ENCODE measurements around the gene MAPK8IP2. TPM values are rescaled to one million over a fixed set of nuclear protein-coding genes. Genes with fewer than 3 reads are reported as not detected.

Gene MAPK8IP2
- total RNA-seq, 1 donor from 2014 or later, result not detected

DNA sequence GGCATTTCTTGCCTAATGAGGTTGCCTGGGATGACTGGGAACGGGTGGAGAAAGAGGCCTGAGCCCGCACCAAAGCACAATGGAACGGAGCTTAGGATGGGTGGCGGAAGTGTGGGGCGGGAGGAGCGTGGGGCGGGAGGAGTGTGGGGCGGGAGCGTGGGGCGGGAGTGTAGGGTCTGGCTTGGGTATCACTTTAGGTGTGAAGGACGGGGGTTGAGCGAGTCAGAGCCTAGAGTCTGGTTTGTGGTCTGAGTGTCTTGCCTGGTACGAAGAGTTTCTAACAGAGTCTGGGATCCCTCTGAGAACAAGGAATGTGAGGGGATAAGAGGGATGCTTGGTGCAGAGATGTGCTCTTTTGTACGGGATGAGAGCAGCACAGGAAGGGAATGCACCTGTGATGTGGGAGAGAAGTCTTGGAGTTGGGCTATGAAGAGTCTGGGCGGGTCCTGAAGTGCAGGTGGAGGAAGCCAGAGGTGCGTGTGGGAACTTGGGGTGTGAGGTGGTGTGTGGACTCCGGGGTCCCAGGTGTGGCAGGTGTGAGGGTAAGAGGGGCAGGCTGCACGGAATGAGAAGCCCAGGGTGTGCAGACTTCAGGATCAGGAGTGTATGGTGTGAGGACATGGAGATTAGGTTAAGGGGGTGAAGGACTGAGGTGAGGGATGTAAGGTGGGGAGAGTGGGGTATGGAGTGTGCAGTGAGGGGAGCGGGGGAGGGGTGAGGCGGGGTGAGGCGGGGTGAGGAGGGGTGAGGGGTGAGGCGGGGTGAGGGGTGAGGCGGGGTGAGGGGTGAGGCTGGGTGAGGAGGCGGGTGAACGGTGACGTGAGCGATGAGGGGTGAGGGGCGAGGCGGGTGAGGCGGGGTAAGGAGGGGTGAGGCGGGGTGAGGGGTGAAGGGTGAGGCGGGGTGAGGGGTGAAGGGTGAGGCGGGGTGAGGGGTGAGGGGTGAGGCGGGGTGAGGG is 38.9 kb upstream of the MAPK8IP2 start:
- Histone ChIP-seq H3K4me3 (no peak overlapping the region), H3K9me3 (no peaks in the 10 kb centered on the region), H3K27ac (no peak overlapping the region), H3K27me3 (no peaks in the 10 kb centered on the region), H3K36me3 (no peaks in the 10 kb centered on the region), H3K4me1 (peaks cover 0 to 8% of the 10 kb centered on the region in 2 donors)
- TF ChIP-seq, protein P1, sequence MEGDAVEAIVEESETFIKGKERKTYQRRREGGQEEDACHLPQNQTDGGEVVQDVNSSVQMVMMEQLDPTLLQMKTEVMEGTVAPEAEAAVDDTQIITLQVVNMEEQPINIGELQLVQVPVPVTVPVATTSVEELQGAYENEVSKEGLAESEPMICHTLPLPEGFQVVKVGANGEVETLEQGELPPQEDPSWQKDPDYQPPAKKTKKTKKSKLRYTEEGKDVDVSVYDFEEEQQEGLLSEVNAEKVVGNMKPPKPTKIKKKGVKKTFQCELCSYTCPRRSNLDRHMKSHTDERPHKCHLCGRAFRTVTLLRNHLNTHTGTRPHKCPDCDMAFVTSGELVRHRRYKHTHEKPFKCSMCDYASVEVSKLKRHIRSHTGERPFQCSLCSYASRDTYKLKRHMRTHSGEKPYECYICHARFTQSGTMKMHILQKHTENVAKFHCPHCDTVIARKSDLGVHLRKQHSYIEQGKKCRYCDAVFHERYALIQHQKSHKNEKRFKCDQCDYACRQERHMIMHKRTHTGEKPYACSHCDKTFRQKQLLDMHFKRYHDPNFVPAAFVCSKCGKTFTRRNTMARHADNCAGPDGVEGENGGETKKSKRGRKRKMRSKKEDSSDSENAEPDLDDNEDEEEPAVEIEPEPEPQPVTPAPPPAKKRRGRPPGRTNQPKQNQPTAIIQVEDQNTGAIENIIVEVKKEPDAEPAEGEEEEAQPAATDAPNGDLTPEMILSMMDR (IDR thresholded peaks at IDR 0.05), result no peak
- DNase-seq (ENCODE audit: low spot score in 2 of 2), result no peak
- intact Hi-C loops (cut with DNase I), result loop anchor here (1.0 to 5.0 kb wide), 3 partner anchors 21 to 54 kb away; partner anchors contain the start of genes CHKB, LMF2 and NCAPH2

DNA sequence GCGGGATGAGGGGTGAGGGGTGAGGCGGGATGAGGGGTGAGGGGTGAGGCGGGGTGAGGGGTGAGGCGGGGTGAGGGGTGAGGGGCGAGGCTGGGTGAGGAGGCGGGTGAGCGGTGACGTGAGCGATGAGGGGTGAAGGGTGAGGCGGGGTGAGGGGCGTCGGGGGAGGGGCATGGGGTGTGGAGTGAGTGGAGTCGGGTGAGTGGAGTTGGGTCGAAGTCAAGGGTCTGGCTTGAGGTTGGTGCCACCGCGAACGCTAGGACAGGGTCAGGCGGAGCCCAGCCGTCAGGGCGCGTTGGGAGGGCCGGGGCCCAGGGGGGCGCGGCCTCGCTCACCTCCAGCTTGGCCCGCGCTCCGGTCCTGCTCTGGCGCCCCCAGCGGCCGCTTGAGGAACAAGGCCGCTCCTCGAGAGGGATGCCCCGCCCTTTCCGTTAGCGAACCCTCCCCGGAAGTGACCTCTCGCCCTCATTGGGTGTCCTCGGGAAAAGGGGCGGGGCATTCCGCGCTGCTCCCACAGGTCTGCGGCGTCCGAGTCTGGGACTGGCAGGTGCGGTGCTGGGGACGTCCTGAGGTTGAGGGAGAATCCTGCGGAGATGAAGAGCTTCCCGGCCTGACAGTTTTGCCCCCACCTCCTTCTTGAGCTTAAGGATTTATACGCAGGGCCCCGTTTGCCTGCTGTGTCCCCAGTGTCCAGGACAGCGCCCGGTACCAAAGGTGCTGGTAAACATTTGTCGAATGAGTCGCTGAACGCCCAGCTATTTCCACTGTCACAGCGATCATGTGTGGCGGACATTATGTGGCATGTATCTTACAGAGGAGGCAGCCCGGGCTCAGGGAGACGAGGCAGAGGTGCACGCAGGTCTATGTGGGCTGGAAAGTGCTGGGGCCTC is 37.8 kb upstream of the MAPK8IP2 start, which contains the start of gene SYCE3:
Gene SYCE3 (minus strand): TSS at position 397 of the 890 bp plus-strand sequence. CDS start 6,514 bp downstream, outside the sequence.
- H3K27me3 ChIP-seq, result no peaks in the 10 kb centered on the region
- H3K4me3 ChIP-seq, result peak within 1 kb of the TSS; percentile 66 to 70
- TF ChIP-seq, protein P1 (IDR thresholded peaks at IDR 0.05), result peak; percentile 91 to 99 (median 98)
- no peaks in the 10 kb centered on the region for H3K9me3 ChIP-seq
- peak; percentile 87 to 97 for DNase-seq (ENCODE audit: low spot score in 2 of 2)
- H3K36me3 ChIP-seq, result no peaks in the 10 kb centered on the region
- peaks cover 0 to 8% of the 10 kb centered on the region in 2 donors for H3K4me1 ChIP-seq
- intact Hi-C loops (cut with DNase I), result loop anchor here (1.0 to 5.0 kb wide), 3 partner anchors 20 to 55 kb away; partner anchors contain the start of genes CHKB, LMF2 and NCAPH2
- no peak within 1 kb of the TSS for H3K27ac ChIP-seq

DNA sequence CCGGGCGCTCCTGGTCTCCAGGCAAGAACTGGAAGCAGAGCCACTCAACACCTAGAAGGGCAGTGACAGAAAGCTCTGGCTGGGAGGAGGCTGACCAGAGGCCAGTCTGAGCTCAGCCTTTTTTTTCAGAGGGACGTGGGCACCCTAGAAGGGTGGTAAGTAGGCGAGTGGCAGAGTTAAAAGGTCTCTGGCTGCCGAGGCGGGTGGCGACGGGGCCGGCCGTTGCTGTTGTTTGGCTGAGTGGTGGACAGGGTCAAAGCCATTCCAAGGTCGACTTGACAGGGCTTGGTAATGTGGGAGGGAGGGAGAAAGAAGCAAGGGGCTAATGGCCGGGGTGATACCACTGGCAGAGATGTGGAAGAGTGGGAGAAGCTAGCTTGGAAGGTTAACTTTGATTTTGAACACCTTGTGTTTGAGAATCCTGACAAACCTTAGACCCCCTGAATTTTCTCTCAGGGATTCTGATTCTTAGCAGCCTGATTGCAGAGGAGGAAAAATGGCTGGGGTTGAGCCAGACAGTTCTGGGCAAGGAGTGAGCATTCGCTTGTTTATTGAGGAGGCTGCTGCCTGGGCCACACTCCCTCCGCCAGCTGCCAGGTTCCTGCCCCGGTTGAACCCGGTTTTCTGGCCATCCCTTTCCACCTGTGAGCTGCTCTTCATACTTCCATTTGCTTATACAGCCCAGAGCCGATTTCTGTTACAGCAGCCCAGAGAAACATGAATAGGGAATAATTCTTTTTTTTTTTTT is 37.0 kb upstream of the MAPK8IP2 start:
- TF ChIP-seq, protein P1 (IDR thresholded peaks at IDR 0.05), result no peak
- Histone ChIP-seq H3K9me3 (no peaks in the 10 kb centered on the region), H3K27me3 (no peaks in the 10 kb centered on the region), H3K4me1 (peaks cover 0 to 8% of the 10 kb centered on the region in 2 donors), H3K36me3 (no peaks in the 10 kb centered on the region), H3K4me3 (peak overlapping the region; percentile 66 to 70), H3K27ac (no peak overlapping the region)
- intact Hi-C loops (cut with DNase I), result loop anchor here (5.0 kb wide), 1 partner anchor 56 kb away; the partner anchor contains the start of genes LMF2 and NCAPH2
- no peak for DNase-seq (ENCODE audit: low spot score in 2 of 2)

DNA sequence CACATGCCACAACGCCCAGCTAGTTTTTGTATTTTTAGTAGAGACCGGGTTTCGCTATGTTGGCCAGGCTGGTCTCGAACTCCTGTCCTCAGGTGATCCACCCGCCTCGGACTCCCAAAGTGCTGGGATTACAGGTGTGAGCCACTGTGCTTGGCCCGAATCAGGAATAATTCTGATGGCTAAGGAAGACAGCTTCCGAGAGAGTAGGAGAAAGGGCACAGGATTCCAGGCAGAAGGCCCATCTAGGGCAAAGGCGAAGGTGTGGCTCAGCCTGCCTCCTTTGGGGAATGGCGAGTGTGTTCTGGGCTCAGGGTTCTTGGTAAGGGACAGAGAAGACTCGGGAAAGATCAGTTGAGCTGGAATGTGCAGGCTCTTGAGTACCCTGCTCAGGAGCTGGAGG is 36.3 kb upstream of the MAPK8IP2 start:
- intact Hi-C loops (cut with DNase I), result loop anchor here (5.0 kb wide), 1 partner anchor 57 kb away; the partner anchor contains the start of genes LMF2 and NCAPH2
- Histone ChIP-seq H3K27ac (no peak overlapping the region), H3K36me3 (no peaks in the 10 kb centered on the region), H3K9me3 (no peaks in the 10 kb centered on the region), H3K4me3 (no peak overlapping the region), H3K4me1 (peaks cover 0 to 8% of the 10 kb centered on the region in 2 donors), H3K27me3 (no peaks in the 10 kb centered on the region)
- no peak for DNase-seq (ENCODE audit: low spot score in 2 of 2)
- TF ChIP-seq, protein P1 (IDR thresholded peaks at IDR 0.05), result no peak

All from ascending aorta (tissue), 2 donors.